HepG2 (cell line): ENCODE results near the gene GNGT2. TPM values are rescaled to one million over a fixed set of nuclear protein-coding genes. Genes with fewer than 3 reads are reported as not detected.
"Not testable (repeated sequence)": the region's sequence is repeated elsewhere in the genome, so short reads cannot be mapped to it uniquely, and the experiment has no call there.

ENCODE experiments used
- ATAC-seq: fragments of 200-7000 bp; cut with Tn5 transposase; 3 replicates; pipeline ENCODE4 v1.9.1; 2020; ENCODE audit warnings: mild to moderate bottlenecking, moderate library complexity
- BruUV-seq: library from RNA; stranded (reverse); fragments of 400-500 nt; replicated peaks from 2 replicates; lab custom pipeline; 2021; lab: Mats Ljungman, UMichigan
- CTCF ChIA-PET: fragments of 300-600 bp; formaldehyde crosslinking; extraction: SDS; loops from one replicate; lab custom pipeline; 2021; ENCODE audit warnings: low total read pairs, inconsistent platforms, low intra/inter-chr PET ratio; lab: Yijun Ruan, JAX
- POLR2A ChIA-PET: fragments of 350-600 bp; sonication (Branson Sonifier 250); formaldehyde crosslinking; loops from one replicate; lab custom pipeline; 2020; ENCODE audit warnings: antibody characterized with exemption, inconsistent platforms; lab: Yijun Ruan, JAX
- DNase-seq: peaks from one replicate; pipeline ENCODE4 v3.0.0-alpha.2; 2015; ENCODE audit warnings: low spot score
- FAIRE-seq: peaks from 3 replicates; lab custom pipeline; 2011; peaks lifted over from hg19 to GRCh38; lab: Jason Lieb, UNC
- H2AFZ ChIP-seq: one replicate; pipeline ENCODE4 v1.6.1; 2011; ENCODE audit warnings: low read length, inconsistent platforms
- H3K27ac ChIP-seq: fragments of 300-600 bp; 3 replicates; pipeline ENCODE4 v1.8.0; 2011; ENCODE audit warnings: mixed run types, mild to moderate bottlenecking, mixed read lengths, low read length, inconsistent platforms; ENCODE audit not compliant: insufficient read depth; ENCODE audit errors: extremely low read length
- H3K27me3 ChIP-seq, 2 experiments: fragments of 200-600 bp in 1 of 2; 2 replicates in 1 of 2; 3 replicates in 1 of 2; pipeline versions ENCODE4 v1.6.0 to v1.8.0; 2011; ENCODE audit warnings: low read length in 2 of 2, mild to moderate bottlenecking in 2 of 2, moderate library complexity in 2 of 2, inconsistent platforms in 1 of 2; ENCODE audit not compliant: insufficient read depth in 2 of 2, control insufficient read depth in 1 of 2
- H3K36me3 ChIP-seq, 2 experiments: fragments of 200-600 bp in 1 of 2; replicated peaks in 1 of 2; 2 replicates in 1 of 2; 3 replicates in 1 of 2; pipeline versions ENCODE4 v1.5.1 to v1.8.0; 2011; ENCODE audit warnings: low read length in 2 of 2, inconsistent platforms in 1 of 2; ENCODE audit not compliant: insufficient read depth in 2 of 2, control insufficient read depth in 1 of 2
- H3K4me1 ChIP-seq: 2 replicates; pipeline ENCODE4 v1.5.1; 2012; ENCODE audit warnings: low read length, inconsistent platforms; ENCODE audit not compliant: insufficient read depth
- H3K4me2 ChIP-seq: 2 replicates; pipeline ENCODE4 v1.6.0; 2011; ENCODE audit warnings: low read depth, low read length, inconsistent platforms
- H3K4me3 ChIP-seq, 3 experiments: fragments of 200-600 bp in 1 of 3; sonication (generic), shearing (Covaris generic) in 1 of 3; replicated peaks in 1 of 3; 2 replicates each; pipeline ENCODE4 v1.5.1; 2011 to 2016; ENCODE audit warnings: low read length in 3 of 3, inconsistent platforms in 2 of 3, low read depth in 2 of 3, mild to moderate bottlenecking in 2 of 3, control low read depth in 1 of 3, mixed read lengths in 1 of 3; ENCODE audit not compliant: insufficient read depth in 1 of 3
- H3K79me2 ChIP-seq: one replicate; pipeline ENCODE4 v1.6.1; 2011; ENCODE audit warnings: low read length, inconsistent platforms; ENCODE audit not compliant: insufficient read depth
- H3K9ac ChIP-seq: 2 replicates; pipeline ENCODE4 v1.6.0; 2011; ENCODE audit warnings: mild to moderate bottlenecking, low read depth, low read length, inconsistent platforms; ENCODE audit not compliant: insufficient read depth
- H3K9me3 ChIP-seq: 2 replicates; pipeline ENCODE4 v1.5.1; 2012; ENCODE audit warnings: mild to moderate bottlenecking, low read length
- H4K20me1 ChIP-seq: 2 replicates; pipeline ENCODE4 v1.6.0; 2011; ENCODE audit warnings: inconsistent platforms, mild to moderate bottlenecking, low read length, moderate library complexity; ENCODE audit not compliant: insufficient read depth
- ZNF333 ChIP-seq: sonication (generic); formaldehyde crosslinking; IDR thresholded peaks from 2 replicates; pipeline ENCODE4 v1.4.0; 2020; ENCODE audit warnings: mild to moderate bottlenecking, missing genetic modification reagents, borderline replicate concordance
- ZNF572 ChIP-seq: sonication (generic); formaldehyde crosslinking; IDR thresholded peaks from 2 replicates; pipeline ENCODE4 v1.5.1; 2020; ENCODE audit warnings: mild to moderate bottlenecking, missing genetic modification reagents
- ZNF644 ChIP-seq: IDR thresholded peaks from 2 replicates; pipeline ENCODE4 v1.6.1; 2016; ENCODE audit warnings: low read depth
- ZNF768 ChIP-seq: sonication (generic); formaldehyde crosslinking; IDR thresholded peaks from 2 replicates; pipeline ENCODE4 v1.4.0; 2020; ENCODE audit warnings: missing genetic modification reagents
- ZNF841 ChIP-seq: sonication (generic); formaldehyde crosslinking; IDR thresholded peaks from 2 replicates; pipeline ENCODE4 v1.8.1; 2023; ENCODE audit warnings: missing genetic modification reagents, borderline replicate concordance
- WGBS: methylation state at CpG from one replicate; pipeline ENCODE4 v1.1.6; 2017; ENCODE audit warnings: low lambda C conversion rate; 5-methylcytosine and 5-hydroxymethylcytosine counted together
- in situ Hi-C: cut with HindIII; loops from 2 replicates; pipeline ENCODE4 v1.10.0; 2017; ENCODE audit warnings: low pct_unique_long_range_greater_than_20kb; ENCODE audit not compliant: extremely low pct_ligation_motif_present
- intact Hi-C: fragments of 100-400 bp; cut with micrococcal nuclease; formaldehyde crosslinking; loops from one replicate; pipeline ENCODE4 v1.10.0; 2022; ENCODE audit not compliant: unreplicated experiment
- polyA plus RNA-seq, 8 experiments: library from polyadenylated mRNA; depleted of rRNA in 3 of 8; stranded (reverse) in 7 of 8; unstranded in 1 of 8; fragments of >200 nt; fragmentation: Illumina TruSeq in 4 of 8; extraction: Trizol in 4 of 8; gene quantifications; 2 replicates each; pipeline versions ENCODE4 v1.2.1 to v1.2.3, GENCODE V29; 2011 to 2016; ENCODE audit warnings: low read depth in 4 of 8, missing spikeins in 1 of 8, mixed read lengths in 1 of 8; ENCODE audit not compliant: insufficient read depth in 1 of 8
- total RNA-seq, 5 experiments: library from RNA; depleted of rRNA; stranded (reverse); fragments of >200 nt; fragmentation: Illumina TruSeq; extraction: Trizol; gene quantifications; 2 replicates each; pipeline ENCODE4 v1.2.3, GENCODE V29; 2016; ENCODE audit warnings: low read depth in 1 of 5
- TF ChIP-seq, protein P1 (sequence below): sonication (generic); formaldehyde crosslinking; IDR thresholded peaks from 2 replicates; pipeline ENCODE4 v1.5.1; 2020; ENCODE audit warnings: mild to moderate bottlenecking, missing genetic modification reagents, moderate library complexity

The GNGT2 gene
- total and polyA plus RNA-seq, 2 of the 13 experiments (the other 11 are each of a cell fraction or from before 2014, with no cell fraction given): not detected

DNA sequence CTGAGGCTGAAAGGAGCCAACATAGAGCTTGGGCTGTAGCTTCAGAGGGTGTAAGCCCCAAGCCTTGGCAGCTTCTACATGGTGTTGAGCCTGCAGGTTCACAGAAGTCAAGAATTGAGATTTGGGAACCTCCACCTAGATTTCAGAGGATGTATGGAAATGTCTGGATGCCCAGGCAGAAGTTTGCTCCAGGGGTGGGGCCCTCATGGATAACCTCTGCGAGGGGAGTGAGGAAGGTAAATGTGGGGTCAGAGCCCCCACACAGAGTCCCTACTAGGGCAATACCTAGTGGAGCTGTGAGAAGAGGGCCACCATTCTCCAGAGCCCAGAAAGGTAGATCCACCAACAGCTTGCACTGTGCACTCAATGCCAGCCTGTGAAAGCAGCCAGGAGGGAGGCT lies 25.0 kb downstream of the GNGT2 start:
- H3K36me3 ChIP-seq, POLR2A ChIA-PET, H3K27me3 ChIP-seq, CTCF ChIA-PET, FAIRE-seq, in situ Hi-C loops, H4K20me1 ChIP-seq, DNase-seq, H3K79me2 ChIP-seq, H2AFZ ChIP-seq, BruUV-seq, H3K27ac ChIP-seq, intact Hi-C loops, ATAC-seq, H3K4me3 ChIP-seq, H3K9ac ChIP-seq, H3K4me1 ChIP-seq, H3K4me2 ChIP-seq: not testable (repeated sequence)
- WGBS: 0% methylated on average over 1 of the region's 1 CpG
- peaks cover 15% of the 10 kb centered on the region for H3K9me3 ChIP-seq

DNA sequence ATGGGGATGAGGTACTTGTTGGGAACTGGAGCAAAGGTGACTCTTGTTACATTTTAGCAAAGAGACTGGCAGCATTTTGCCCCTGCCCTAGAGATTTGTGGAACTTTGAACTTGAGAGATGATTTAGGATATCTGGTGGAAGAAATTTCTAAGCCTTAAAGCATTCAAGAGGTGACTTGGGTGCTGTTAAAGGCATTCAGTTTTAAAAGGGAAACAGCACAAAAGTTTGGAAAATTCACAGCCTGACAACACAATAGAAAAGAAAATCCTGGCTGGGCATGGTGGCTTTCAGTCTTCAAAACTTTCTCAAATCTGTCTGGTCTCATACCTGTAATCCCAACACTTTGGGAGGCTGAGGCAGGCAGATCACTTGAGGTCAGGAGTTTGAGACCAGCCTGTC lies 25.9 kb downstream of the GNGT2 start:
- in situ Hi-C loops: loop anchor here (5.0 kb wide), 1 partner anchor 43 kb away; no protein-coding TSS in a partner anchor
- H3K27ac ChIP-seq, H3K4me3 ChIP-seq, H3K79me2 ChIP-seq, FAIRE-seq, CTCF ChIA-PET, H2AFZ ChIP-seq, H3K4me1 ChIP-seq, DNase-seq, intact Hi-C loops, H3K27me3 ChIP-seq, ATAC-seq, H4K20me1 ChIP-seq, H3K4me2 ChIP-seq, H3K9ac ChIP-seq, BruUV-seq, POLR2A ChIA-PET, H3K36me3 ChIP-seq: not testable (repeated sequence)
- H3K9me3 ChIP-seq: peaks cover 15% of the 10 kb centered on the region
- peak; percentile 91; the same call in 1 of the 2 replicates for TF ChIP-seq ZNF841 (CRISPR knock-in tag)

DNA sequence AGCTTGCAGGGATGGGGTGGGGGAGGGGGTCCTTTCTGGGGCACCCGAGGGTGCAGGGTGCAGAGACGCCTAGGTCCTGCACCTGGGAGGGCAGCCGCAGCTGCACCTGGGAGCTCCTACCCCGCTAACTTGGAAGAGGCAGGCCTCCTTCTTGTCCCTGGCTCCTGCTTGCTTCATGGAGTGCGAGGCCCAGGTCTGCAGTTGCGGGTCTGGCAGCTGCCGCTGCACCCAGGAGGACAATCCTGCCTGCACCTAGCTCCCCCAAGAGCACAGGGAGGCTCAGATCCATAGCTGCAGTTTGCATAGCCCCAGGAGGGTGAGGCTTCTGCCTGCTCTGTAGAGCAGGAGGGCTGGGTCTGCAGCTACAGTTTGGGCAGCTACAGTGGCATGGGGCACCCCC lies 26.6 kb downstream of the GNGT2 start:
- POLR2A ChIA-PET: interaction anchor here (1.1 kb wide), 1 partner anchor 8 kb away, joined by 3 read pairs; no protein-coding TSS in a partner anchor
- H3K9me3 ChIP-seq: peaks cover 15% of the 10 kb centered on the region

More for the DNA sequence above, 26.6 kb downstream of the GNGT2 start:
- Histone ChIP-seq H3K27me3 (no peaks in the 10 kb centered on the region), H4K20me1 (no peaks in the 10 kb centered on the region), H3K27ac (no peak overlapping the region), H3K4me3 (peak overlapping the region in 1 of 3 experiments; percentile 50; a peak in 2 of 6 replicates), H3K4me1 (no peaks in the 10 kb centered on the region), H3K4me2 (peak overlapping the region; percentile 48), H3K79me2 (no peaks in the 10 kb centered on the region), H3K36me3 (no peaks in the 10 kb centered on the region), H2AFZ (no peak overlapping the region), H3K9ac (no peak overlapping the region)
- CTCF ChIA-PET: no interaction called here
- intact Hi-C loops (no loop called here), in situ Hi-C loops (loop anchor here (5.0 kb wide), 1 partner anchor 44 kb away; no protein-coding TSS in a partner anchor)
- no peak for FAIRE-seq
- peak; percentile 56 for ATAC-seq
- no TSS peak for BruUV-seq
- 0% methylated on average over 3 of the region's 7 CpGs for WGBS
- DNase-seq: no peak
- 0 out of 2 replicates have a peak, but pooled peaks have one; percentile 19 for TF ChIP-seq ZNF768 (CRISPR knock-in tag)
- TF ChIP-seq, protein P1, sequence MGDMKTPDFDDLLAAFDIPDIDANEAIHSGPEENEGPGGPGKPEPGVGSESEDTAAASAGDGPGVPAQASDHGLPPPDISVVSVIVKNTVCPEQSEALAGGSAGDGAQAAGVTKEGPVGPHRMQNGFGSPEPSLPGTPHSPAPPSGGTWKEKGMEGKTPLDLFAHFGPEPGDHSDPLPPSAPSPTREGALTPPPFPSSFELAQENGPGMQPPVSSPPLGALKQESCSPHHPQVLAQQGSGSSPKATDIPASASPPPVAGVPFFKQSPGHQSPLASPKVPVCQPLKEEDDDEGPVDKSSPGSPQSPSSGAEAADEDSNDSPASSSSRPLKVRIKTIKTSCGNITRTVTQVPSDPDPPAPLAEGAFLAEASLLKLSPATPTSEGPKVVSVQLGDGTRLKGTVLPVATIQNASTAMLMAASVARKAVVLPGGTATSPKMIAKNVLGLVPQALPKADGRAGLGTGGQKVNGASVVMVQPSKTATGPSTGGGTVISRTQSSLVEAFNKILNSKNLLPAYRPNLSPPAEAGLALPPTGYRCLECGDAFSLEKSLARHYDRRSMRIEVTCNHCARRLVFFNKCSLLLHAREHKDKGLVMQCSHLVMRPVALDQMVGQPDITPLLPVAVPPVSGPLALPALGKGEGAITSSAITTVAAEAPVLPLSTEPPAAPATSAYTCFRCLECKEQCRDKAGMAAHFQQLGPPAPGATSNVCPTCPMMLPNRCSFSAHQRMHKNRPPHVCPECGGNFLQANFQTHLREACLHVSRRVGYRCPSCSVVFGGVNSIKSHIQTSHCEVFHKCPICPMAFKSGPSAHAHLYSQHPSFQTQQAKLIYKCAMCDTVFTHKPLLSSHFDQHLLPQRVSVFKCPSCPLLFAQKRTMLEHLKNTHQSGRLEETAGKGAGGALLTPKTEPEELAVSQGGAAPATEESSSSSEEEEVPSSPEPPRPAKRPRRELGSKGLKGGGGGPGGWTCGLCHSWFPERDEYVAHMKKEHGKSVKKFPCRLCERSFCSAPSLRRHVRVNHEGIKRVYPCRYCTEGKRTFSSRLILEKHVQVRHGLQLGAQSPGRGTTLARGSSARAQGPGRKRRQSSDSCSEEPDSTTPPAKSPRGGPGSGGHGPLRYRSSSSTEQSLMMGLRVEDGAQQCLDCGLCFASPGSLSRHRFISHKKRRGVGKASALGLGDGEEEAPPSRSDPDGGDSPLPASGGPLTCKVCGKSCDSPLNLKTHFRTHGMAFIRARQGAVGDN: peak; percentile 46
- TF ChIP-seq ZNF333 (CRISPR knock-in tag): 0 out of 2 replicates have a peak, but pooled peaks have one; percentile 20
- TF ChIP-seq ZNF572 (CRISPR knock-in tag): 0 out of 2 replicates have a peak, but pooled peaks have one; percentile 32
- TF ChIP-seq ZNF644 (CRISPR knock-in tag): no peak
